ENCODE results near the gene CACNA1C.
"Not testable (repeated sequence)": the region's sequence is repeated elsewhere in the genome, so short reads cannot be mapped to it uniquely, and the experiment has no call there.

CACNA1C gene

DNA sequence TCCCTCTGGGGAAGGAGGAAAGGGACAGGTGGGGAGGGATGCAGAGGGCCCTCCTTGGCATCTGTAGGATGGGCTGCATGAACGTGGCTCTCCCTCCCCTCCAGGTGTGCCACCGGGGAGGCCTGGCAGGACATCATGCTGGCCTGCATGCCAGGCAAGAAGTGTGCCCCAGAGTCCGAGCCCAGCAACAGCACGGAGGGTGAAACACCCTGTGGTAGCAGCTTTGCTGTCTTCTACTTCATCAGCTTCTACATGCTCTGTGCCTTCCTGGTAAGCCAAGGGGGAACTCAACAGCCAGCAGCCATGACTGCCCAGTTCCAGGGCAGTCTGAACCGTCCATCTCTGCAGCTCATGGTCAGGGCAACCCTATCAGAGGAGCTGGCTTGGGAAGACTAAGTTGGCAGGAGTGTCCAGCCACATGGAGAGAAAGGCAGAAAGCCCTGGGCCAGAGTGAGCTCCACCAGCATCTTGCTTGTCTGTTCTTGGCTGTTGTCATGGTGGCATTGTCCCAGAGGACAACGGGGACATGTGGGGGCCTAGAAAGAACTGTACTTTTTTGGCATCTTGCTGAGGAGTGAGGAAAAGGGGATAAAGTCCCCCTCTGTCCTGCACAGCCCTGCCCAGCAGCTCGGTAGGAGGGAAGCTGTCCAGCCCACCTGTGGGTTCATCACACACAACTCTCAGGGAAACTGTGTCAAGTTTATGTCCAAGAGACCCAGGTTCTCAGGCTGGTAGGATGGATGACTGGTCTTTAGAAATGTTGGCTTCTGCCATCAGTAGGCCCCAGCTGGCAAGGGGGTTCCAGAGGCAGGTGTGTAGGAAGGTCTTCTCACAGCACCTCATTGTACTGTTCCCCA lies 612.2 kb downstream of the CACNA1C start:
- DNase-seq (ENCODE audit: low read depth, low spot score) = no peak

DNA sequence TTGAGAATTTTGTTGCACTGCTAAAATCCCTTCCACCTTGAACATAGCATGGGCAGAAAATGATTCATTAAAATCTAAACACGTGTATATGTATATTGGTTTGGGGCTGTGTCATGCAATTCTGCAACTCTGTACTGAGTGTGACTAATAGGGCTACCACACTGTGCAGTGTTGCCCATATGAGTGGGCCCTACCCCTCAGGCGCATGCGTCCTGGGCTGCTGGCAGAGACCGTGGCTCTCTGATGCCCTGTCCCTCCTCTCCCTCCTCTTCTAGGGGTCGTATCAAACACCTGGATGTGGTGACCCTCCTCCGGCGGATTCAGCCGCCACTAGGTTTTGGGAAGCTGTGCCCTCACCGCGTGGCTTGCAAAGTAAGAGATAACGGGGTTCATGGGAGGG lies 613.6 kb downstream of the CACNA1C start:
- DNase-seq (ENCODE audit: low read depth, low spot score) = no peak

DNA sequence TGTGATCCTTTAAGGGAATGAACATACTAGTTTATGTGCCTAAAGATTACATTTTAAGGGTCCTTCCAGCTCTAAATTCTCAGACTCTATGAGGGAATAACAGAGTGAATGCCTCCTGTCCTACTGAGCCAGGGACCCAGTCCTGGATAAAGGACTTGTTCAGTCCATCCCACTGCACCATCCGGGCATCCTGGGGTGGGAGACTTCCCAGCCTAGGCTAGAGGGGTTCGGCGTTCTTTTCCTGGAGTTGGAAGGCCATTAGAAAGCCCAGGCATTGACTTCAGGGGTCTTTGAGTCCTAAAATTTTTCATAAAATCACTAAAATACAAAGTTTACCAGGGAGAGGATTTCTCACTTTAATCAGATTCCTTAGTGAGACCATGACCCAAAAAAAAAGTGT lies 614.1 kb downstream of the CACNA1C start:
- DNase-seq (ENCODE audit: low read depth, low spot score) = no peak

DNA sequence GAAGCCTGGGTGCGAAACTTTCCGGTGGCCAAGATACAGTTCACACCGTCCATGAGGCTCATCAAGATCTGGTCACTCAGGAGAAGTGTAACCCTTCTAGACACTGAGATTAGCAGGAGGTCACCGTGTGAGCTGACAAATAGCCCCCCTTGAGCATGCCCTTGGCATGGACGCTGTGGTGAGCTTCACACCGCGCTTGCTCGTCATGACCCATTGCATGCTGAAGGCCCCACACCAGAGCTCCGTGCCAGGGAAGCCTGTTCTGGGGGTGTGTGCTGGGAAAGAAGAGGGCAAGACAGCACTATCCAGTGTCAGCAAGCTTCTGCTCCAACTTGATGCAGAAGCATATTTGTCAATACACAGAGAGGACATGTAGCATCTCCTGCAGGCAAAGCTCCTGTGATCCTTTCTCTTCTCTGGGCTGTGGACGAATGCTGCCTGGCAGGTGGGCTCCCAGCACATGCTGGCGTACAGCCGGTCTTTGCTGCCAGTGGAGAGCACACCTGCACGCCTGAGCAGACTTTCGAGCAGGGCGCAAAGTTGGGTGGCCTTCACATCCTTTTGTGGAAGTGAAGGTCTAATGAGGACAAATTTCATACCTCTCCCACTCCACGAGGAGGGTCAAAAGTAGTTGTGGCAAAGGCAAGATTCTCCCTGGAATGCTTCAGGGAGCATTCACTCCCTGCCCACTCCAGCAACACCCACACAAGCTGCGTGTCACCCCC lies 615.1 kb downstream of the CACNA1C start:
- no peak for DNase-seq (ENCODE audit: low read depth, low spot score)

DNA sequence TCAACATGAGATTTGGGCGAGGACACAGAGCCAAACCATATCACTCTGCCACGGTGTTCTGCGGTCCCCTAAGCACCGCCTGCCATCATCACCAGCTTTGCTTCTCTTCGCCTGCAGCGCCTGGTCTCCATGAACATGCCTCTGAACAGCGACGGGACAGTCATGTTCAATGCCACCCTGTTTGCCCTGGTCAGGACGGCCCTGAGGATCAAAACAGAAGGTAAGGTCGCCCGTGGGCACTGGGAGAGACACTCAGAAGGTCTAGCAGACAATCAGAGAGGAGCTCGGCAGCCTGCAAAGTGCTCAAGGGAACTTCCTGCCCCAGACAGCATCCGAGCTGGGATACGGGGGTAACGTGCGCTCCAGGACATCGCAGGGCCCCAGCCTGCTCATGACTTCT lies 616.0 kb downstream of the CACNA1C start:
- DNase-seq (ENCODE audit: low read depth, low spot score) = no peak

DNA sequence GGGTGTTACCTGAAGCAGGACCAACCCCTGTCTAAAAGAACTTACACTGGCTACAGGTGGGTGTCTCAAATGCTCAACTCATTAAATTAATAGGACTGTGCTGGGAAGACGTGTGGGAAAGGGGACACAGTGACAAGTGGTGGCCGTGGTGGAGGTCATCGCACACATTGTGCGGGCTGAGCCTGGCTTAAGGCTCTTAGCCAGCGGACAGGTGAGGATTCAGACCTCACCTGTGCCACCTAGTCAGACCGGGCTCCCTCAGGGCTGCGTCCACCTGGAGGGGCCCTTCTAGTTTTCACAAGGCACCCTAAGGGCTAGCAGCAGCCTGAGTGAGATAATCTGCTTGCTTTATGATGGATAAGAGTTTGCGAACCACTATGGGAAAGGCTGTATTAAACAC lies 616.8 kb downstream of the CACNA1C start:
- no peak for DNase-seq (ENCODE audit: low read depth, low spot score)

DNA sequence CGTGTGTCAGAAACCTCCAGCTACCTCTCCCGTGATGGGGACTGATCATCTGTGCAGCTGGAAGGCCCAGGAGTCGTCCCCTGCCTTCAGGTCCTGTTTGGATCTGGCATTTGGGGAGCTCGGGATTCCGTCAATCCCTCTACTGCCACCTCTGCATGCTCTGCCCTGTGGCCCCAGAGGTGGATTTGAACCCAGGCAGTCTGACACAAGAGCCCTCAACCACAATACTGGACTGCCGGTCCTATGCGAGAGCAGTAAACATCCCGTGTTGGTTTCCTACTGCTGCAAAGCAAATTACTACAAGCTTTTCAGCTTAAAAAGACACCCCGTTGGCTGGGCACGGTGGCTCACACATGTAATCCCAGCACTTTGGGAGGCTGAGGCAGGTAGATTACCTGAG lies 620.1 kb downstream of the CACNA1C start:
- DNase-seq (ENCODE audit: low read depth, low spot score) = no peak

DNA sequence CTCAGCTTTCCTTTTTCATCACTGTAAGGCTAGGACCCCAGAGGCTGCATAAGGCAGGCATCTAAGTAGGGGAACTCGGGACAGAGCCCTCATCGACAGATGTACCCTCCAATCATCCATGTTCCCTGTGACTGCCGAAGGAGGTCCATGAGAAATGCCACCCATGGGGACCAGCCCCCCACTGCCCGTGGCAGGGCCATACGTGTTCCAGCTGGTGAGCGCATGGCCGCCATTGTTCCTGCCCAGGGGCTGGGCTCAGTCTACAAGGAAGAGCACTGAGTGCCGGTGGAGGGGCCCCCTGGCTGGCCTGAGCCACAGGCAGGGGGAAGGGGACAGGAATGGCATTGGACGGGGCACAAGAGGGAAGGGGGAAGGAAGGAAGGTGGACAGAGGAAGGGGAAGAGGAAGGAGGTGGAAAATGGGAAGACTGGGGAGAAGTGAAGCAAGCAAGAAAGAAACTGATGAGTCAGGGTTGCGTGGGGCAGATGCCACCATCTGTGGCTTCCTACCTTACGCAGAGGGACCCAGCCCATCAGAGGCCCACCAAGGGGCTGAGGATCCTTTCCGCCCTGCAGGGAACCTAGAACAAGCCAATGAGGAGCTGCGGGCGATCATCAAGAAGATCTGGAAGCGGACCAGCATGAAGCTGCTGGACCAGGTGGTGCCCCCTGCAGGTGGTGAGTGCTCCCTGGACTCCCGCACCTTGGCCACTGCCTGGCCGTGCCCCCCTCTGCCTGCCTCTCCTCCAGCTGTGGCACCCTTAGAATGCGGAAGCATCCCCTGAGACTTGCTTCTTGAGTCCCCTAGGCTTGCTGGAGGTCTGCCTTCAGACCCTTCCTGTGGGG lies 621.4 kb downstream of the CACNA1C start:
- DNase-seq (ENCODE audit: low read depth, low spot score) = no peak

DNA sequence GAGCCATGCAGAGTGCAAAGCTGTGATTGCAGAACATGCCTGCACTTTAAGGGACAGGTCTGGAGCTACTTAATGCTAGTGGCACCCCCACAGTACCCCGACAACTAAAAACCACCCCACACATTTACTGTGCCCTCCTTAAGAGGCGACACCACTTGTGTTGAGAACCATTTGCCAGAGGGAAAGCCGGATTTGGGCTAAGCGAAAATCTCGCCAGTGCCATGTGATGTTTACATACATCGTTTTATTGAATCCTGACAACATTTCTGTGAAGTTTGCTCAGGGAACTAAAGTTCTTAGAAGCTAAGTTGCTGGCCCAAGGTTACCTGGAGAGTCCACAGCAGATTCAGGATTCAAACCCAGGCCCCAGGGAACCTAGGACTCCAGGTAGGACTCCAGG lies 623.0 kb downstream of the CACNA1C start:
- no peak for DNase-seq (ENCODE audit: low read depth, low spot score)

DNA sequence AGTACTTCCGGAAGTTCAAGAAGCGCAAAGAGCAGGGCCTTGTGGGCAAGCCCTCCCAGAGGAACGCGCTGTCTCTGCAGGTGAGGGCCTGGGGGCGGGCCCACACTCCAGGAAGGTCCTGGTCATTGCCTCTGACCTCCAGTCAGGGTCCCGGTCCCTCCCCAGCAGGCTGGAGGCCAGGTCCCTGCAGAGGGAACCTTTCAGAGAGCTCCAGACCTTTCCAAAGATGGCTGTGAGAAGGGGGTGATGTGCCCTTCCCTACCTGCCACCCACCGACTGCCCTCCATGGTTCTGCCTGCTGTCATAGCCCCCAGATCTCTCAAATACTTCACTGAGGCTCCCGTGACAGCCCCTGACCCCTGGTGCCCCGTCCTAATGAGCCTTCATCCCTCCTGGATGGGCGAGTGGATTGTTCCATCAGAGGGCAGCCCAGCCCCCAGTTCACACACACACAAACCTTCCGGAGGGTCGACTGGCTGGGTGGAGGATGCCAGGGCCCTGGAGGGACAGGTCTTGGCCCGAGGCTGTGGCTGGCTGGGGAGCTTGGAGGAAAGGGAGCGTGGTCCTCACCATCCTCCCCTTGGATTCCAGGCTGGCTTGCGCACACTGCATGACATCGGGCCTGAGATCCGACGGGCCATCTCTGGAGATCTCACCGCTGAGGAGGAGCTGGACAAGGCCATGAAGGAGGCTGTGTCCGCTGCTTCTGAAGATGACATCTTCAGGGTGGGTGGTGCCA lies 624.5 kb downstream of the CACNA1C start:
- no peak for DNase-seq (ENCODE audit: low read depth, low spot score)

DNA sequence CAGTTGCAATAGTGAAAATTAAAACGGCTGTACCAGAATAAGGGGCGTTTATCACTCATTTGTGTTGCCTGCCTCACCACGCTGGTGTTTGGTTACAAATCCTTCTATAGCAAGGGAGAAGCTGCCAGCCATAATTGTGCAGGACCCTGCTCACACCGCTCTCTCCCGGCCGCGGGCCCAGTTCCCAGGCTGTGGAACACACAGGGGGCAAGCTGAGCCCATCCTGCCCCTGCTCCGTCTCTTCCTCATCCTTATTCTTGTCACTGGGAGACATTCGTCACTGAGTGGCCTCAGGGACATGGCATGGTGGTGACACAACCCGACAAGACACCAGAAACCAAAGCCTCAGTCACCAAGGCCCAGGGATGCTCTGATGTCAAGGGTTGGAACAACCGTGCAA lies 625.6 kb downstream of the CACNA1C start:
- DNase-seq (ENCODE audit: low read depth, low spot score) = no peak

DNA sequence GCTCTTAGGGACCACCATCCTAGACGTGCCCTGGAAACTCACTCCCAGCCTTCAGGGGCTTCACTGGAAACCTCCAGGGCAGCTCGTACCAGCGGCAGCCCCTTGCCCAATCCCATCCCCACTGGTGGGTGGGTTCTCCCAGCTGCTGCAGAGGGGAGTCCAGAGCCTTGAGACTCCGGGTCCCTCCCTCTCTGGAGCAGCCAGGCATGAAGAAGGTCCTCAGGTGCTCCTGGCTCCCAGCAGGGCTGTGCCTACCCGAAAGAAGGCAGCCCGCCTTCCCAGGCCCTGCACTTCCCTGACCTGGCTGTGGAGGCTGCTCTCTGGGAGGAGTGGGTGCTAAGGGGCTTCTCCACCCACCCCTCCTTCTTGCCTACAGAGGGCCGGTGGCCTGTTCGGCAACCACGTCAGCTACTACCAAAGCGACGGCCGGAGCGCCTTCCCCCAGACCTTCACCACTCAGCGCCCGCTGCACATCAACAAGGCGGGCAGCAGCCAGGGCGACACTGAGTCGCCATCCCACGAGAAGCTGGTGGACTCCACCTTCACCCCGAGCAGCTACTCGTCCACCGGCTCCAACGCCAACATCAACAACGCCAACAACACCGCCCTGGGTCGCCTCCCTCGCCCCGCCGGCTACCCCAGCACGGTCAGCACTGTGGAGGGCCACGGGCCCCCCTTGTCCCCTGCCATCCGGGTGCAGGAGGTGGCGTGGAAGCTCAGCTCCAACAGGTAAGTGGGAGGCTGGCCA lies 626.5 kb downstream of the CACNA1C start:
- no peak for DNase-seq (ENCODE audit: low read depth, low spot score)

DNA sequence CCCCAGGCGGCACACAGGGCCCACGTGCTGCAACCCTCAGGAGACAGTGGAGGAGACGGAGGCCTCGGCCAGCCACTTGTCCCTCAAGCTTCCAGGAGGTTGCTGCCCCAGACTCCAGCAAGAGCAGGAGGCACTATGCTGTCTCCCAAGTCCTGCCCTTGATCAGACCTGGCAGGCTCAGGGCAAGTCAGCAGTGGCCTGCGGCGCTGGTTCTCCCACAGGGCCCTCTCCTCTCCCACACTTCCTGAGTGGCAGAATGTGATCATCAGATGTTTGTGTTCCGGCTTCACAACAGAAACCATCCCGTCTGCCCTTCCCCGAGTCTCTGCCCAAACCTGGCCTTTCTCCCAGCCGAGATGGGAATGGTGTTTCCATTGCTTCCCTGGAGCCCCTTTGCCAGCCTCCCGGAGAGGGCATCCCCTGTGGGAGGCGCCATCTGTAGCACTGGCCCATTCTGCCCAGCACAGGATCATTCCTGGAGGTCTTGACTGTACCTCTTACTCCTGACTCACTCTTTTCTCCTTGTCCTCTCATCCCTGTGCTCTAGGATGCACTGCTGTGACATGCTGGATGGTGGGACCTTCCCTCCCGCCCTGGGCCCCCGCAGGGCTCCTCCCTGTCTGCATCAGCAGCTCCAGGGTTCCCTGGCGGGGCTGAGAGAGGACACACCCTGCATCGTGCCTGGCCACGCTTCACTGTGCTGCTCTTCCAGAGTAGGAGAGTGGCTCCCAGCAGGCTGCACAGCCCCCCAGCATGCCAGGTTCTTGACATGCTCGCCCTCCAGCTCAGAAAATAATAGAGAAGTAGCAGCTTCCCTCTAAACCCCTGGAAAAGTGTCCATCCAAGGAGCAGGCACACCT lies 627.3 kb downstream of the CACNA1C start:
- DNase-seq (ENCODE audit: low read depth, low spot score) = no peak

DNA sequence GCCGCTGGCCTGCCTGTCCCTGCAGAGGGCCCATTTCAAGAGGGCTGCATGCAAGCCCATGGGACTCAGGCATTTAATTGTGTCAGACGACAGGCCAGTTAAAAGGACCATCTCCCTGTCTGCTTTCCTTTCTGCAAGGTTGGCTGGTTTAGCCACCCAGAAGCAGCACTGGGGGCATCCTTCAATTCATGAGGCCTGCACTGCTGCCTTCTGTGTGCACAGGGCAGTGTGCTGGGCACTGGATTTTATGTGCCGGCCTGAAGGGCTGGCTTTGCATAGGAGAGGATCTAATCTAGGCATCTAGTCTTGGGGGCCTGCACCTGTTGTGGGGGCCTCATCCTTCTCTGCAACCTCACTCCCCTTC lies 627.9 kb downstream of the CACNA1C start:
- DNase-seq (ENCODE audit: low read depth, low spot score) = no peak

DNA sequence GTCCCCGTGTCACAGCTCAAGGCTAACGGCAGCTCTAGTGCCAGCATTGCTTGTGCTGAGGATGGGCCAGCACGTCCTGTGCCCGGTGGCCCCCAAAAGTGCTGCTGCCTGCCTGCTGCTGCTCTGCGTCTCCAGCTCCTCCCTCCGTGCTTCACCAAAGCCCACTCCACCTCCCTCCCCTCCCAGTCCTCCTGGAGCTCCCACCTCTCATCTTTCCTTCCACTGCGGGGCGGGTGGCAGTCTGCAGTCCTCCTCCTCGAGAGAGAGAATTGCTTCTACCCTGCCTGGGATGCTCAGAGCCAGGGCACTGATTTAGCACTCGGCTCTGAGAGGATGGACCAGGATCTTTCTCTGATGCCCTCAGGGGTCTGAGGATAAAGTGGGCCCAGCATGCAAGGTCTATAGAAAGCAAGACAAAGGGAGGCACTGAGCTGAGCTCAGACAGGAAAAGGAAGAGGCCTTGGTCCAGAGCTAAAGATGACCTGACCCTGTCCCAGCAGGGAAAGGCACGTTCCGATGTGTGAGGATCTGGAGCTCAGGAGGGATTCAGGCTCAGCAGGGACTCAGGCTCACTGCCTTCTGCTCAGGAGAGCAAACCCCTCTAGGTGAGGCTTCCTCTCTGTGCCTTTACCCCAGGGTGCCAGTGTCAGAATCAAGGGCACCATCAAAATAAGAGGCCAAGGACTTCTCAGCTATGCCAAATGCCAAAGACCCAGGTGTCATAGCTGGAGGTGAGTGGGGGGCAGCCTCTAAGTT lies 628.8 kb downstream of the CACNA1C start:
- DNase-seq (ENCODE audit: low read depth, low spot score) = no peak

DNA sequence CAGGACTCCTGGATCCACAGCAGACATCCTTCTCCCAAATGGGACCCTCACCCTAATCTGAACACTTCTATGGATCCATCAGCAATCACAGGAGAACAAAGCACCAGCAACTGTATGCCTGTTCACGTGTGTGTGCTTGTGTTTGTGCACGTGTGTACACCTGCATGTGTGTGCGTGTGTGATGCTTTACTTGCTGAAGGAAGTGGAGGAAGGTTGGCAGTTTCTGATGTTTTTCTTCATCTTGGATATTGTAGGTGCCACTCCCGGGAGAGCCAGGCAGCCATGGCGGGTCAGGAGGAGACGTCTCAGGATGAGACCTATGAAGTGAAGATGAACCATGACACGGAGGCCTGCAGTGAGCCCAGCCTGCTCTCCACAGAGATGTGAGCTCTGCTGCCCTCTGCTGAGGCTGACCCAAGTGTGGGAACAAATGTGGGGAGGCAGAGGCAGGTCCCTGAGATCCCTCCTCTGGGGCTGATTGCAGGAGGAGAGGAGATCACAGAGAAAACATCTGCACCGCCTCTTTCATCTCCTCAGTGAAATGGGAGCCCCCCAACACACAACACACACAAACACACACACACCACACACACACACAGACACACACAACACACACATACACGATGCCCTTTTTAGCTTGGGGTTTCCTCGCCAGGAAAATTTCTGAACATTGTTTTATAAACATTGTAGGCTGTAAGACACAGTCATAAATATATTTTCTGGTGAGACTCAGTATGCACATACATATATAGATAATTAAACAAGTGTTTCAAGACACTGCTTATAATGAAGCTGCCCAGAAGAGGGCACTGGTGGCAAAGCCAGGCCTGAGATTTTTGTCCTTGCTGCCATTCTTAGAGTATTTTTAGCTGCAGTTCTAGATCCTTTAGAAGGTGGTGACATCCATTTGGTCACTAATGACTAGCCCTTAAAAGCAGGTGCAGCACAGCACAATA lies 629.8 kb downstream of the CACNA1C start:
- DNase-seq (ENCODE audit: low read depth, low spot score) = no peak

DNA sequence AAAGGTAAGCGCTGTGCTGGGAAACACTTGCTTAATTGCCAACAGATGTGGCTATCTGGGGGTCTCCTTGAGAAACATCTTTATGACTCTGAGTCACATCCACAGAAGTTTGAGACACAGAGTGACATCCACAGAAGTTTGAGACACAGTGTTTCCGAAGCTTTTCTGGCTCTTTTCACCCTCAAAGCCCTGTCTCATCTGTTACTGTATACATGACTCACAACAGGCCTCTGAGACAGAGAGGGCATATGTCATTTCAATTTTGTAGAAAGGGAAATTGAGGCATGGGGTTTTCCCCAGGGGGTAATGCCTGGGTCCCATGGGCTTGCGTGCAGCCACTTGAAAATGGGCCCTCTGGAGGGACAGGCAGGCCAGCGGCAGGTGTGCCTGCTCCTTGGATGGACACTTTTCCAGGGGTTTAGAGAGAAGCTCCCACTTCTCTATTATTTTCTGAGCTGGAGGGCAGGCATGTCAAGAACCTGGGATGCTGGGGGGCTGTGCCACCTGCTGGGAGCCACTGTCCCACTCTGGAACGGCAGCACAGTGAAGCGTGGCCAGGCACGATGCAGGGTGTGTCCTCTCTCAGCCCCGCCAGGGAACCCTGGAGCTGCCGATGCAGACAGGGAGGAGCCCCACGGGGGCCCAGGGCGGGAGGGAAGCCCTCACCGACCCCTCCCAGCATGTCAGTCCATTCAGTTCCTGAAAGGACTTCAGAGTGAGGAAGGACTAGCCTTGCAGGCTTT lies 630.7 kb downstream of the CACNA1C start:
- no peak for DNase-seq (ENCODE audit: low read depth, low spot score)

DNA sequence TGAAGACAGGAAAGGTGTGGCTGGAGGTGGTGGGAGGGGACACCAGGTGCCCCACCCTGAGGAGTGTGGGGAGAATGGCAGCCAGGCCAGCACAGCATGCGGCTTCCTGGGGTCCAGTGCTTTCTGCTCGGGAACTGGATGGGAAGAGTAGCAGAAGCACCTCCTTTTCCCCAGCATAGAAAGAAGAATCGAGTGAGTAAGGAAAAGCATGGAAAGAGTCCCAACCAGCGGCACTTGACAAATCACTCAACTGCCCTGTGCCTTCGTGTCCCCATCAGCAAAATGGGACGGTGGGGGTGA lies 631.2 kb downstream of the CACNA1C start:
- not testable (repeated sequence) for DNase-seq (ENCODE audit: low read depth, low spot score)
